Progenitor cell of endocrine pancreas (in vitro differentiated cells): ENCODE results near the gene HOXB6. TPM values are rescaled to one million over a fixed set of nuclear protein-coding genes. Genes with fewer than 3 reads are reported as not detected.

Experiments used
- DNase-seq: peaks from one replicate; pipeline ENCODE4 v3.0.0; 2021; ENCODE audit warnings: low spot score; ENCODE audit not compliant: unreplicated experiment
- H3K27ac Mint-ChIP-seq: 2 replicates; pipeline ENCODE4 v1.8.0; 2021; ENCODE audit warnings: mild to moderate bottlenecking, moderate library complexity, mixed read lengths
- H3K27me3 Mint-ChIP-seq: 2 replicates; pipeline ENCODE4 v1.8.0; 2021; ENCODE audit warnings: mixed read lengths
- H3K36me3 Mint-ChIP-seq: 2 replicates; pipeline ENCODE4 v1.8.0; 2022; ENCODE audit warnings: mixed read lengths; ENCODE audit not compliant: insufficient read depth
- H3K4me1 Mint-ChIP-seq: 2 replicates; pipeline ENCODE4 v1.8.0; 2021; ENCODE audit warnings: low read depth, mixed read lengths
- H3K4me3 Mint-ChIP-seq: 2 replicates; pipeline ENCODE4 v1.8.0; 2021; ENCODE audit warnings: low read depth, mild to moderate bottlenecking, moderate library complexity, mixed read lengths
- H3K9me3 Mint-ChIP-seq: 2 replicates; pipeline ENCODE4 v1.8.0; 2021; ENCODE audit warnings: low read depth, mixed read lengths
- CTCF ChIP-seq: fragments of 200-600 bp; sonication (generic); IDR thresholded peaks from one replicate; pipeline ENCODE4 v1.5.0; 2021; ENCODE audit warnings: antibody characterized with exemption, mild to moderate bottlenecking; ENCODE audit not compliant: unreplicated experiment
- total RNA-seq: library from RNA; stranded (reverse); gene quantifications from 2 replicates; pipeline ENCODE4 v1.2.1, GENCODE V29; 2021

HOXB6 gene
- total RNA-seq, 1 donor from 2014 or later: 0.96 TPM

GRCh38 chr17:48598736-48599135, 6.0 kb downstream of the HOXB6 start:
- peaks cover 10% of the 10 kb centered on the region for H3K4me1 Mint-ChIP-seq
- H3K4me3 Mint-ChIP-seq: no peak overlapping the region
- peaks cover 99% of the 10 kb centered on the region for H3K27me3 Mint-ChIP-seq
- DNase-seq: no peak
- H3K9me3 Mint-ChIP-seq: no peaks in the 10 kb centered on the region
- no peaks in the 10 kb centered on the region for H3K36me3 Mint-ChIP-seq
- TF ChIP-seq CTCF: no peak
- no peak overlapping the region for H3K27ac Mint-ChIP-seq

- Mint-ChIP-seq H3K27ac (peak overlapping the region; percentile 71), H3K9me3 (no peaks in the 10 kb centered on the region), H3K4me1 (peaks cover 10% of the 10 kb centered on the region), H3K4me3 (peak overlapping the region; percentile 62), H3K27me3 (peaks cover 99% of the 10 kb centered on the region), H3K36me3 (no peaks in the 10 kb centered on the region)
- no peak for DNase-seq
- TF ChIP-seq CTCF: no peak
Observed at GRCh38 chr17:48597778-48598631, 6.8 kb downstream of the HOXB6 start.

DNA sequence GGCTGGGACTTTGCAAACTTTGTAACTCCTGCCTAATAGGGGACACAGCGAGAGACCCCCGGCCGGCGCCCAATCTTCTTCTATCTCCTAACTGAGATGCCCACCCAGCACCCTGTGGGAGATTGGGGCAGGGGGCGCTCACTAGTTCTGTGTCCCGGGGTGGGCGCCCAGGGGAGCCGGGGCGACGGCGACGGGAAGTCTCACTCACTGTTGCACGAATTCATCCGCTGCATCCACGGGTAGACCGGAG, 7.3 kb downstream of the HOXB6 start:
- Mint-ChIP-seq H3K9me3 (no peaks in the 10 kb centered on the region), H3K27ac (peak overlapping the region; percentile 45), H3K4me3 (peak overlapping the region; percentile 62), H3K4me1 (peaks cover 10% of the 10 kb centered on the region), H3K36me3 (no peaks in the 10 kb centered on the region), H3K27me3 (peaks cover 99% of the 10 kb centered on the region)
- no peak for DNase-seq
- no peak for TF ChIP-seq CTCF

GRCh38 chr17:48596735-48597527, 7.9 kb downstream of the HOXB6 start:
- H3K27me3 Mint-ChIP-seq: peaks cover 99% of the 10 kb centered on the region
- H3K4me3 Mint-ChIP-seq: peak overlapping the region; percentile 62
- no peaks in the 10 kb centered on the region for H3K36me3 Mint-ChIP-seq
- no peaks in the 10 kb centered on the region for H3K9me3 Mint-ChIP-seq
- DNase-seq: no peak
- peaks cover 9% of the 10 kb centered on the region for H3K4me1 Mint-ChIP-seq
- no peak for TF ChIP-seq CTCF
- peak overlapping the region; percentile 1 for H3K27ac Mint-ChIP-seq

DNA sequence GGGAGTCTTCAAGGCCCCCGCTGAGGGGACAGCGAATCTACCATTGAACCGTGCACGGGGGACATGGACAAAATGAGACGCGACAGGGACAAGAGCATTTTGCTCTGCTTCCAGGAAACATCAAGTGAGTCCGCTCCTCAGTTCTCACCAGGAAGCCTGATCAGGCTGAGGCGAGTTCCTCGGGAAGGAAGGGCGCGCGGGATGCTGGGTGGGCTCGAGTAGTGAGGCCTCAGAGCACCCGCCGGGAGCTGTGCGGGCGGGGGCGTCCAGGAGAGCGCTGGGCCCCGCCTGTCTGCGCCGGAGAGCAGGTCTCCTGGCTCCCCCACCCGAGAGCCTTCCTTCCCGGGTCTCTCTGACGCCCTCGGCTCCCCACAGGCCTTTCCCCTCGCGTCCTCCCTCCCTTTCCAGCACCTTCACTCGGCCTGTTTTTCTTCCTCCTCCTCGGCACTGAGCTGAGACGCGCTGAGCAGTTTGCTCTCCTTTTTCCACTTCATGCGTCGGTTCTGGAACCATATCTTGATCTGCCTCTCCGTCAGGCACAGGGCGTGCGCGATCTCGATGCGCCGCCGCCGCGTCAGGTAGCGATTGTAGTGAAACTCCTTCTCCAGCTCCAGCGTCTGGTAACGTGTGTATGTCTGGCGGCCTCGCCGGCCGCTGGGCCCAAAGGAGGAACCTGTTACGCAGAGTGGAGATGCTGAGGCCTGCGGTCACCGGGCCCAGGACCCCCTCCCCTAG, 8.6 kb downstream of the HOXB6 start:
- Mint-ChIP-seq H3K4me1 (peaks cover 7% of the 10 kb centered on the region), H3K4me3 (peak overlapping the region; percentile 62), H3K27ac (peak overlapping the region; percentile 35), H3K9me3 (no peaks in the 10 kb centered on the region), H3K27me3 (peaks cover 99% of the 10 kb centered on the region), H3K36me3 (no peaks in the 10 kb centered on the region)
- no peak for TF ChIP-seq CTCF
- DNase-seq: no peak
